Muscle layer of colon (tissue), 2 donors: ENCODE results near the gene SMARCAL1.

Source experiments
- H3K27ac ChIP-seq: one replicate; pipeline ENCODE4 v1.7.0; 2013; ENCODE audit warnings: low read depth, mild to moderate bottlenecking, low read length, moderate library complexity
- H3K27me3 ChIP-seq, 2 donors: one replicate each; pipeline ENCODE4 v1.7.0; 2013; ENCODE audit warnings: low read length in 2 of 2, mild to moderate bottlenecking in 2 of 2; ENCODE audit not compliant: insufficient read depth in 2 of 2, control insufficient read depth in 1 of 2
- H3K36me3 ChIP-seq: one replicate; pipeline ENCODE4 v1.7.0; 2013; ENCODE audit warnings: mild to moderate bottlenecking, low read length; ENCODE audit not compliant: insufficient read depth
- H3K4me1 ChIP-seq: one replicate; pipeline ENCODE4 v1.7.0; 2013; ENCODE audit warnings: mild to moderate bottlenecking, low read length; ENCODE audit not compliant: insufficient read depth
- H3K4me3 ChIP-seq, 2 donors: one replicate each; pipeline ENCODE4 v1.7.0; 2013; ENCODE audit warnings: low read length in 2 of 2, low read depth in 1 of 2, mild to moderate bottlenecking in 1 of 2, moderate library complexity in 1 of 2
- H3K9ac ChIP-seq: one replicate; pipeline ENCODE4 v1.7.0; 2013; ENCODE audit warnings: low read length
- H3K9me3 ChIP-seq: one replicate; pipeline ENCODE4 v1.7.0; 2013; ENCODE audit warnings: mild to moderate bottlenecking, low read length
- donor health status: abdominal sarcoma.
- donor health status: Adenocarcinoma of cecum.

SMARCAL1 gene

GRCh38 chr2:216436383-216436782 lies 24.1 kb downstream of the SMARCAL1 start:
- no peaks in the 10 kb centered on the region for H3K27me3 ChIP-seq
- no peaks in the 10 kb centered on the region for H3K4me1 ChIP-seq
- H3K36me3 ChIP-seq: peaks cover 54% of the 10 kb centered on the region
- no peak overlapping the region for H3K27ac ChIP-seq
- no peak overlapping the region for H3K9ac ChIP-seq
- H3K4me3 ChIP-seq: no peak overlapping the region
- no peaks in the 10 kb centered on the region for H3K9me3 ChIP-seq

- H3K27me3 ChIP-seq: no peaks in the 10 kb centered on the region
- no peaks in the 10 kb centered on the region for H3K9me3 ChIP-seq
- no peak overlapping the region for H3K4me3 ChIP-seq
- H3K27ac ChIP-seq: no peak overlapping the region
- H3K9ac ChIP-seq: no peak overlapping the region
- no peaks in the 10 kb centered on the region for H3K4me1 ChIP-seq
- peaks cover 45% of the 10 kb centered on the region for H3K36me3 ChIP-seq
These were observed 29.2 kb downstream of the SMARCAL1 start for GRCh38 chr2:216441308-216442010.

- H3K27ac ChIP-seq: no peak overlapping the region
These were observed 33.2 kb downstream of the SMARCAL1 start for GRCh38 chr2:216445501-216445900.

DNA sequence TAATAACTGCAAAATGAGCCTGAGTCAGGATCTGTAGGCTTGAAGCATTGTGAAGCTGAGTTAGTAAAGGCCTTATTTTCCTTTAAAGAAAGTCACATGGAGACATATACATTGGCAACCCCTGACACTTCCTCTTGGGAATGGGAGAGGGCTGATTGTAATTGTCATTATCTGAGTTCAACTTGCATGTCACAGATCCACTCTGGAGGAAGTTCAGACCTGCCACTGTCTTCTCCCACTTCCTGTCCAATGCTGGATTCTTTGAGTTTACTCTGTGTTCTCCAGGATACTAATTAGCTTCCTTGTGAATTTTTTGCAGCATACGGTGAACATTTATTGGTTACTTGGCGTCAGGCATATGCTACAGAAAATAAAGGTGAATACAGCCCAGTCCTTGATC lies 34.1 kb downstream of the SMARCAL1 start:
- no peak overlapping the region for H3K9ac ChIP-seq
- no peaks in the 10 kb centered on the region for H3K4me1 ChIP-seq
- no peaks in the 10 kb centered on the region for H3K9me3 ChIP-seq
- H3K4me3 ChIP-seq: no peak overlapping the region
- H3K36me3 ChIP-seq: peaks cover 66% of the 10 kb centered on the region
- H3K27me3 ChIP-seq: no peaks in the 10 kb centered on the region
- H3K27ac ChIP-seq: no peak overlapping the region

More at GRCh38 chr2:216445501-216445900, 33.2 kb downstream of the SMARCAL1 start:
- Histone ChIP-seq H3K9ac (no peak overlapping the region), H3K4me3 (no peak overlapping the region), H3K4me1 (no peaks in the 10 kb centered on the region), H3K9me3 (no peaks in the 10 kb centered on the region), H3K27me3 (no peaks in the 10 kb centered on the region), H3K36me3 (peaks cover 57% of the 10 kb centered on the region)

GRCh38 chr2:216447293-216447692 lies 35.0 kb downstream of the SMARCAL1 start:
- H3K9me3 ChIP-seq: no peaks in the 10 kb centered on the region
- H3K36me3 ChIP-seq: peaks cover 72% of the 10 kb centered on the region
- H3K9ac ChIP-seq: no peak overlapping the region
- no peak overlapping the region for H3K4me3 ChIP-seq
- no peaks in the 10 kb centered on the region for H3K4me1 ChIP-seq
- no peak overlapping the region for H3K27ac ChIP-seq
- H3K27me3 ChIP-seq: no peaks in the 10 kb centered on the region

DNA sequence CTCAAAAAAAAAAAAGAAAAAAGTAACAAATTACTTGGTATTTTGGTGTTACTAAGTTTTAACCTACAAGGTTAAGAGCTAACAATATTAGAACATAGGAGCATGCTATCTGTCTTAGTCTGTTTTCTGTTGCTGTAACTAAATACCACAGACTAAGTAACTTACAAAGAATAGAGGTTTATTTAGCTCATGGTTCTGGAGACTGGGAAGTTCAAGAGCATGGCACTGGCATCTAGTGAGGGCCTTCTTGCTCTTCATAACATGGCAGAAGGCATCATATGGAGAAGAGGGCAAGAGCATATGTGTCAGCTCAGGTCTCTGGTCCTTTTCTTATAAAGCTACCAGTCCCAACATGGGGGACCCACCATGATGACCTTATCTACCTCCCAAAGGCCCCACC lies 36.5 kb downstream of the SMARCAL1 start:
- Histone ChIP-seq H3K4me1 (no peaks in the 10 kb centered on the region), H3K9me3 (no peaks in the 10 kb centered on the region), H3K27me3 (no peaks in the 10 kb centered on the region), H3K27ac (no peak overlapping the region), H3K4me3 (no peak overlapping the region), H3K9ac (no peak overlapping the region), H3K36me3 (peaks cover 78% of the 10 kb centered on the region)

DNA sequence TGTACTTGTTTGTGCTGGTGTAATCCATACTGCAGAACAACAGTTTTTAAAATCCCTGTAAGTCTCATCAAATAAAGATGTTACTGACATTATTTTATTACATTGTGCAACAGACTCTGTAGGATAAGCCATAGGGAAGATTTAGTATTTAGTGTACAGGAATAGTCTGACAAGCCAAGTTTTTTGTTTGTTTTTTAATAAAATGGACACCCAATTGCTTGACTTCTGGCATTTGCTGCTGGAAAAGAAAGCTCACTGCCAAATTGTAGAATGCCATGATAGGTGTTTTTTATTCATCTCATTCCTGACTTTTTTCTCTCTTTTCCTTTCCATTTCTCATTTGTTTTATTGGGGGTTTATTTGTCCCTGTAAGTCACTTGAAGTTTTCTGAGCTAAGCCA lies 38.1 kb downstream of the SMARCAL1 start:
- no peaks in the 10 kb centered on the region for H3K4me1 ChIP-seq
- H3K9ac ChIP-seq: no peak overlapping the region
- H3K27ac ChIP-seq: no peak overlapping the region
- no peak overlapping the region for H3K4me3 ChIP-seq
- H3K27me3 ChIP-seq: no peaks in the 10 kb centered on the region
- peaks cover 77% of the 10 kb centered on the region for H3K36me3 ChIP-seq
- H3K9me3 ChIP-seq: no peaks in the 10 kb centered on the region

- Histone ChIP-seq H3K27me3 (no peaks in the 10 kb centered on the region), H3K9ac (no peak overlapping the region), H3K4me3 (no peak overlapping the region), H3K36me3 (peaks cover 75% of the 10 kb centered on the region), H3K9me3 (no peaks in the 10 kb centered on the region), H3K4me1 (no peaks in the 10 kb centered on the region), H3K27ac (no peak overlapping the region)
These were observed 38.5 kb downstream of the SMARCAL1 start for GRCh38 chr2:216450784-216451183.

DNA sequence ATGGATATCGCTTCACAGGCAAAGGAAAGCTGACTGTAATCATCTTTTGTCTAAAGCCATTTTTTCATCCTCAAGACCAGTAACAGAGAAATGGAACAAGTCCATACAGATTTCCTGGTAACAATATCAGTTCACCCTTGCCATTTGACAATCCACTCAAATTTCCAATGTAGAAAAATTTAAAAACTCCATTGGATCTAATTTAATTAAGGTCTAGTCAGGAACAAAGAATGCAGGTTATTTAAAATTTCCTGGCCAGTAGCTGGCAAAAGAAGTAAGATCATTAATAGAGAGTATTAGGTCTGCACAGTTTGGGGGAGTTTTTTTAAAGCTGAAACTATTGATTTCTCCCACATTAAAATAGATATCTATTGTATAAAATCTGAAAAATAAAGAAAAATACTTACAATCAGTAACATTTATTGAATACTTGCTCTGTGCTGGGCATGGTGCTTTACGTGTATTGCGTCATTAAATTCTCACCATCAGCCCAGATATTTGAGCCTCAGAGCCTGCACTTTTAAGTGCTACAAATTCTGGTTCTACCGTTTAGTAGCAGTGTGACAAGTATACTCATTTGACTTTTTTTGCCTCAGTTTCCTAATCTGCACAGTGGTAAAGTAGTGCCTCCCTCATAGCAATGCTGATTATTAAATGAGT lies 41.8 kb downstream of the SMARCAL1 start:
- Histone ChIP-seq H3K9me3 (no peaks in the 10 kb centered on the region), H3K27me3 (no peaks in the 10 kb centered on the region), H3K4me1 (no peaks in the 10 kb centered on the region), H3K4me3 (no peak overlapping the region), H3K27ac (no peak overlapping the region), H3K36me3 (peaks cover 45% of the 10 kb centered on the region), H3K9ac (no peak overlapping the region)

DNA sequence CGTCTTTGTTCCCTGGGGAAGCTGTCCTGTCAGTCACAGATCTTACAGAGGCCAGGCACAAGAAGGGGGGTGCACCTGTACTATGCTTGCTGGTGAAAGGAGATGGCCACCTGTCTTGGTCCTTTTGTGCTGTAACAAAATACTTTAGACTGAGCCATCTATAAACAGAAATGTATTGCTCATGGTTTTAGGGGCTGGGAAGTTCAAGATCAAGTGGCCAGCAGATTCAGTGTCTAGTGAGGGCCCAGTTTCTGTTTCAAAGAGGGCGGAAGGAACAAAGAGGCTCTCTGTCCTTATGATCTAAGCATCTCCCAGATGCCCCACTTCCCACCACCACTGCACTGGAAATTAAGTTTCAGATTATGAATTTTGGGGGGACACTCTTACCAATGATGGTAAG lies 50.9 kb downstream of the SMARCAL1 start:
- H3K4me1 ChIP-seq: no peaks in the 10 kb centered on the region

GRCh38 chr2:216464104-216464720 lies 51.9 kb downstream of the SMARCAL1 start:
- no peaks in the 10 kb centered on the region for H3K4me1 ChIP-seq
- peaks cover 11% of the 10 kb centered on the region for H3K36me3 ChIP-seq
- H3K9ac ChIP-seq: no peak overlapping the region
- no peak overlapping the region for H3K27ac ChIP-seq
- H3K27me3 ChIP-seq: no peaks in the 10 kb centered on the region
- no peaks in the 10 kb centered on the region for H3K9me3 ChIP-seq
- no peak overlapping the region for H3K4me3 ChIP-seq

More for the DNA sequence above, 50.9 kb downstream of the SMARCAL1 start:
- H3K9me3 ChIP-seq: no peaks in the 10 kb centered on the region
- no peaks in the 10 kb centered on the region for H3K27me3 ChIP-seq
- H3K27ac ChIP-seq: no peak overlapping the region
- H3K36me3 ChIP-seq: peaks cover 11% of the 10 kb centered on the region
- H3K4me3 ChIP-seq: no peak overlapping the region
- no peak overlapping the region for H3K9ac ChIP-seq
